ENCODE measurements around the gene GTPBP2. TPM values are rescaled to one million over a fixed set of nuclear protein-coding genes. Genes with fewer than 3 reads are reported as not detected.

The GTPBP2 gene
- total and polyA plus RNA-seq, 12 donors = 19.5 to 37.9 (median 25.5) TPM

GRCh38 chr6:43613721-43614395 is 15.2 kb downstream of the GTPBP2 start:
- Histone ChIP-seq H3K27me3 (no peaks in the 10 kb centered on the region), H3K4me3 (no peak overlapping the region), H3K27ac (no peak overlapping the region), H3K36me3 (peaks cover 0 to 88% (median 30%) of the 10 kb centered on the region in 9 donors), H3K9me3 (no peaks in the 10 kb centered on the region), H3K4me1 (peaks cover 0 to 4% (median 0%) of the 10 kb centered on the region in 9 donors)
- intact Hi-C loops (cut with DNase I) = no loop called here
- TF ChIP-seq, protein P1, sequence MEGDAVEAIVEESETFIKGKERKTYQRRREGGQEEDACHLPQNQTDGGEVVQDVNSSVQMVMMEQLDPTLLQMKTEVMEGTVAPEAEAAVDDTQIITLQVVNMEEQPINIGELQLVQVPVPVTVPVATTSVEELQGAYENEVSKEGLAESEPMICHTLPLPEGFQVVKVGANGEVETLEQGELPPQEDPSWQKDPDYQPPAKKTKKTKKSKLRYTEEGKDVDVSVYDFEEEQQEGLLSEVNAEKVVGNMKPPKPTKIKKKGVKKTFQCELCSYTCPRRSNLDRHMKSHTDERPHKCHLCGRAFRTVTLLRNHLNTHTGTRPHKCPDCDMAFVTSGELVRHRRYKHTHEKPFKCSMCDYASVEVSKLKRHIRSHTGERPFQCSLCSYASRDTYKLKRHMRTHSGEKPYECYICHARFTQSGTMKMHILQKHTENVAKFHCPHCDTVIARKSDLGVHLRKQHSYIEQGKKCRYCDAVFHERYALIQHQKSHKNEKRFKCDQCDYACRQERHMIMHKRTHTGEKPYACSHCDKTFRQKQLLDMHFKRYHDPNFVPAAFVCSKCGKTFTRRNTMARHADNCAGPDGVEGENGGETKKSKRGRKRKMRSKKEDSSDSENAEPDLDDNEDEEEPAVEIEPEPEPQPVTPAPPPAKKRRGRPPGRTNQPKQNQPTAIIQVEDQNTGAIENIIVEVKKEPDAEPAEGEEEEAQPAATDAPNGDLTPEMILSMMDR (IDR thresholded peaks at IDR 0.05) = no peak
- DNase-seq (no peak), ATAC-seq (no peak)
- WGBS, 2 donors = 95% methylated on average over 6 of the region's 6 CpGs

DNA sequence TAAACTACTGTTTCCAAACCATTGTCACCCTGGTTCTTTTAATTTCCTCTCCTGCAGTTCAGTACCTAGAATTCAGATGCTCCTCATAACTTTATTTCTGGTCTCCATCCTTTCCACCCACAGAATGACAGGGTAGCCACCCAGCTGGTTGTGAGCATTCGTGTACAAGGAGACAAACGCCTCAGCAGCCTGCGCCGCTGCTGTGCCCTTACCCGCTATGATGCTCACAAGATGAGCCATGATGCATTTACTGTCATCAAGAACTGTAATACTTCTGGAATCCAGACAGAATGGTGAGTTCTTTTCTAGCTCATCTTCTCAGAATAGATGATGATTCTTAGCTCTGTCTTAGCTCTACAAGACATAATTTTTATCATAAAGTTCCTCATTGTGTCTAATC is 18.6 kb downstream of the GTPBP2 start:
- ATAC-seq = no peak
- intact Hi-C loops (cut with DNase I) = no loop called here

GRCh38 chr6:43609402-43609801 is 19.7 kb downstream of the GTPBP2 start:
- TF ChIP-seq, protein P1 (IDR thresholded peaks at IDR 0.05) = no peak
- DNase-seq = no peak

More for the DNA sequence above, 18.6 kb downstream of the GTPBP2 start:
- peaks cover 0 to 92% (median 39%) of the 10 kb centered on the region in 9 donors for H3K36me3 ChIP-seq
- H3K27me3 ChIP-seq = no peaks in the 10 kb centered on the region
- no peak overlapping the region for H3K27ac ChIP-seq
- H3K4me3 ChIP-seq = no peak overlapping the region
- DNase-seq = no peak
- TF ChIP-seq, protein P1 (IDR thresholded peaks at IDR 0.05) = no peak
- H3K4me1 ChIP-seq = peaks cover 0 to 13% (median 0%) of the 10 kb centered on the region in 9 donors
- H3K9me3 ChIP-seq = no peaks in the 10 kb centered on the region
- WGBS, 2 donors = 95 to 98% methylated on average over 5 of the region's 5 CpGs

DNA sequence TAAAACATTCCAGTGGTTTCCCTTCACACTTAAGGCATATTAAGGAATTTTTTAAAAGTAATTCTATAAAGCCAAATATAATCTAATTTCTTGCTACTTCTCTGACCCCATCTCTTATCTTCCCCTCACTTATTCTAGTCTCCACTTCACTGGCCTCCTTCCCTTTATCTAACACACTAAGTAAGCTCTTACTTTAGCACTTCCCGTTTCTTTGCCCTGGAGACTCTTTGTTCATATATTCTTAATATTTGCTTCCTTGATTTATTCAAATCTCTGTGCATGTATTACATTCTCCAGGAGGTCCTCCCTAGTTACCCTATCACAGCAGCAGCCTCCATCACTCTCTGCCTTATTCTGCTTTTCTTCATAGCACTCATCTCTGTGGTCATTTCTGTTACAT is 20.3 kb downstream of the GTPBP2 start:
- intact Hi-C loops (cut with DNase I) = loop anchor here in 9 of 10 donors (2.0 to 10.0 kb wide), 4 partner anchors 466 to 476 kb away; no protein-coding TSS in a partner anchor
- H3K27ac ChIP-seq = no peak overlapping the region
- H3K4me1 ChIP-seq = peaks cover 0 to 13% (median 0%) of the 10 kb centered on the region in 9 donors
- H3K27me3 ChIP-seq = no peaks in the 10 kb centered on the region
- no peaks in the 10 kb centered on the region for H3K9me3 ChIP-seq
- DNase-seq (no peak), ATAC-seq (no peak)
- H3K4me3 ChIP-seq = no peak overlapping the region
- TF ChIP-seq, protein P1 (IDR thresholded peaks at IDR 0.05) = no peak
- H3K36me3 ChIP-seq = peaks cover 0 to 92% (median 48%) of the 10 kb centered on the region in 9 donors
- WGBS, 2 donors = 68 to 78% methylated on average over 1 of the region's 1 CpG

More at GRCh38 chr6:43609402-43609801, 19.7 kb downstream of the GTPBP2 start:
- Histone ChIP-seq H3K4me1 (peaks cover 0 to 13% (median 0%) of the 10 kb centered on the region in 9 donors), H3K9me3 (no peaks in the 10 kb centered on the region), H3K27me3 (no peaks in the 10 kb centered on the region), H3K4me3 (no peak overlapping the region), H3K36me3 (peaks cover 0 to 92% (median 49%) of the 10 kb centered on the region in 9 donors), H3K27ac (no peak overlapping the region)
- no peak for ATAC-seq
- 96 to 97% methylated on average over 1 of the region's 1 CpG for WGBS, 2 donors
- intact Hi-C loops (cut with DNase I) = loop anchor here in 9 of 10 donors (2.0 to 10.0 kb wide), 4 partner anchors 465 to 475 kb away; no protein-coding TSS in a partner anchor

All from heart right ventricle (tissue), 16 donors.